Esophagus muscularis mucosa (tissue), 3 donors: ENCODE results near the gene RNF130.

Experiments used
- CTCF ChIP-seq, 3 experiments: fragments of 200-600 bp in 2 of 3; fragments of 450-650 bp in 1 of 3; sonication (generic) in 2 of 3; IDR thresholded peaks; one replicate each; pipeline ENCODE4 v1.5.1; 2017 to 2019; ENCODE audit warnings: antibody characterized with exemption in 3 of 3, mild to moderate bottlenecking in 2 of 3, moderate library complexity in 1 of 3
- POLR2A ChIP-seq: fragments of 450-650 bp; IDR thresholded peaks from one replicate; pipeline ENCODE4 v1.6.1; 2017; ENCODE audit warnings: antibody characterized with exemption, moderate library complexity, mild to moderate bottlenecking, low read depth
- POLR2AphosphoS5 ChIP-seq, 2 donors: sonication (generic); formaldehyde crosslinking; IDR thresholded peaks; one replicate each; pipeline ENCODE4 v1.6.1; 2017; ENCODE audit warnings: antibody characterized with exemption in 2 of 2

GRCh38 chr5:179915406-179915935, 156.1 kb downstream of the RNF130 start:
- no peak for TF ChIP-seq CTCF (IDR thresholded peaks at IDR 0.05)
- no peak for TF ChIP-seq POLR2AphosphoS5 (IDR thresholded peaks at IDR 0.05)
- no peak for TF ChIP-seq POLR2A
